ENCODE measurements around the gene TNRC6C. TPM values are rescaled to one million over a fixed set of nuclear protein-coding genes. Genes with fewer than 3 reads are reported as not detected.
A peak's percentile ranks its signal among the peaks of the same experiment; 100 is the strongest.

TNRC6C gene
- total RNA-seq, 1 donor: 6.2 TPM

DNA sequence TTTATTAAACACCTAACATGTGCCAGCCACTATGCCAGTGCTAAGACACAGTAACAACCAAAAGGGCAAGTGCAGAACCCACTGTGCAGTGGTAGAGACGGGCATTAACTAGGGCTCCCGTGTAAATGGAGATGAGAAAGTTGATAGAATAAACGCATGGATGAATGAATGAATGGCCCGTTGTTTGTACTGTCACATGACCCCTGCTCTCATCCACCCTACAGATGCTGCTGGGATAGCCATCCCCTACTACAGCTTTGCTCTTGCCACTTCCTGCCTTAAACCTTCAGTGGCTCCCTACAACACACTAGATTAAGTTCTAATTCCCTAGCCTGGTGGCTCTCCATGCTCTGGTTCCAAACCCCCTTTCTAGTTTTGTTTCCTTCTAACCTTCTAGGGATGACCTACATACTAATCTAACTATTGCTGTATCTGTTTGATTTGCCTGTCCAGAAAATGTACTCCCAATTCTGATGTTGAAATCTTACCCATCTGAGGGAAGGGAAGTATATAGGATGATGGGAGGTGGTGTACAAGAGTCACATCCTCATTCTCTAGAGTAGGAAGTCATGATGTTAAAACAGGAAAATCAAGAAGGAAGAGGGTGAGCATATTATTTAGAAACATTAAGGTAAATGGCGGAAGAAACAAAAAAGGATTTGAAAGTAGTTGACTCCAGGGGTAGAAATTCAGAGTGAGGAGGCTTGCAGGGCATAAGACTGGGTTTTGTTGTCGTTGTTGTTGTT lies 11.4 kb upstream of the TNRC6C start:
- H3K36me3 ChIP-seq (ENCODE audit: insufficient read depth, low read length): no peaks in the 10 kb centered on the region
- H3K9me3 ChIP-seq (ENCODE audit: low read depth, low read length): no peaks in the 10 kb centered on the region
- H3K27me3 ChIP-seq (ENCODE audit: insufficient read depth, low read length): peaks cover 20% of the 10 kb centered on the region
- DNase-seq (ENCODE audit: insufficient read length, low spot score, missing footprints): no peak
- H3K4me3 ChIP-seq (ENCODE audit: insufficient read depth, low read length): no peak overlapping the region
- H3K4me1 ChIP-seq (ENCODE audit: insufficient read depth, low read length): no peaks in the 10 kb centered on the region
- no peaks in the 10 kb centered on the region for H4K20me1 ChIP-seq (ENCODE audit: insufficient read depth, low read length)
- TF ChIP-seq, protein P1, sequence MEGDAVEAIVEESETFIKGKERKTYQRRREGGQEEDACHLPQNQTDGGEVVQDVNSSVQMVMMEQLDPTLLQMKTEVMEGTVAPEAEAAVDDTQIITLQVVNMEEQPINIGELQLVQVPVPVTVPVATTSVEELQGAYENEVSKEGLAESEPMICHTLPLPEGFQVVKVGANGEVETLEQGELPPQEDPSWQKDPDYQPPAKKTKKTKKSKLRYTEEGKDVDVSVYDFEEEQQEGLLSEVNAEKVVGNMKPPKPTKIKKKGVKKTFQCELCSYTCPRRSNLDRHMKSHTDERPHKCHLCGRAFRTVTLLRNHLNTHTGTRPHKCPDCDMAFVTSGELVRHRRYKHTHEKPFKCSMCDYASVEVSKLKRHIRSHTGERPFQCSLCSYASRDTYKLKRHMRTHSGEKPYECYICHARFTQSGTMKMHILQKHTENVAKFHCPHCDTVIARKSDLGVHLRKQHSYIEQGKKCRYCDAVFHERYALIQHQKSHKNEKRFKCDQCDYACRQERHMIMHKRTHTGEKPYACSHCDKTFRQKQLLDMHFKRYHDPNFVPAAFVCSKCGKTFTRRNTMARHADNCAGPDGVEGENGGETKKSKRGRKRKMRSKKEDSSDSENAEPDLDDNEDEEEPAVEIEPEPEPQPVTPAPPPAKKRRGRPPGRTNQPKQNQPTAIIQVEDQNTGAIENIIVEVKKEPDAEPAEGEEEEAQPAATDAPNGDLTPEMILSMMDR (IDR thresholded peaks at IDR 0.05; ENCODE audit: extremely low read depth, low read depth, low read length): no peak
- H3K4me2 ChIP-seq (ENCODE audit: insufficient read depth, low read length): no peak overlapping the region
- H3K27ac ChIP-seq (ENCODE audit: low read depth, low read length): no peak overlapping the region
- H3K79me2 ChIP-seq (ENCODE audit: insufficient read depth, low read length): no peaks in the 10 kb centered on the region
- no peak overlapping the region for H2AFZ ChIP-seq (ENCODE audit: low read length)

DNA sequence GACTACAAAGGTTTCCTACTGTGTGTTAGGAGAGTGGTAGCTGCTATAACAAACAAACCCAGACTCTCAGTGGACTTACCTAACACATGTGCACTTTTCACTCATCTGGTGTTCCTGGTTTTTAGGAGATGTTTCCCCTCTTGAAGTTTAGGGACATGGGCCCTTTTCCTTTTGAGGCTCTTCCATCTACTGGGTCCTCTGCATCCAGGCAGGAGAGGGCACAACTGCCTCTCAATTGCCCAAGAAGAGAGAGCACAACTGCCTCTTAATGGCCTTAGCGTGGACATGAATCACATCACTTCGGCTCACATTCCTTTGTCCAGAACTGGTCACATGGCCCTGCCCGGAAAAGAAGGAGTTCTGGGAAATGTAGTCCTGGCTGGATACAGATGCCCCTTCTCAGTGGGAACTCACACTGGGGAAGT lies 9.8 kb upstream of the TNRC6C start:
- H3K4me1 ChIP-seq (ENCODE audit: insufficient read depth, low read length): no peaks in the 10 kb centered on the region
- H2AFZ ChIP-seq (ENCODE audit: low read length): peak overlapping the region; percentile 38
- no peaks in the 10 kb centered on the region for H3K9me3 ChIP-seq (ENCODE audit: low read depth, low read length)
- H3K4me2 ChIP-seq (ENCODE audit: insufficient read depth, low read length): no peak overlapping the region
- H3K36me3 ChIP-seq (ENCODE audit: insufficient read depth, low read length): no peaks in the 10 kb centered on the region
- H3K79me2 ChIP-seq (ENCODE audit: insufficient read depth, low read length): no peaks in the 10 kb centered on the region
- no peak overlapping the region for H3K4me3 ChIP-seq (ENCODE audit: insufficient read depth, low read length)
- peak; percentile 88 for DNase-seq (ENCODE audit: insufficient read length, low spot score, missing footprints)
- H3K27me3 ChIP-seq (ENCODE audit: insufficient read depth, low read length): peaks cover 31% of the 10 kb centered on the region
- TF ChIP-seq, protein P1 (IDR thresholded peaks at IDR 0.05; ENCODE audit: extremely low read depth, low read depth, low read length): no peak
- no peak overlapping the region for H3K27ac ChIP-seq (ENCODE audit: low read depth, low read length)
- no peaks in the 10 kb centered on the region for H4K20me1 ChIP-seq (ENCODE audit: insufficient read depth, low read length)

DNA sequence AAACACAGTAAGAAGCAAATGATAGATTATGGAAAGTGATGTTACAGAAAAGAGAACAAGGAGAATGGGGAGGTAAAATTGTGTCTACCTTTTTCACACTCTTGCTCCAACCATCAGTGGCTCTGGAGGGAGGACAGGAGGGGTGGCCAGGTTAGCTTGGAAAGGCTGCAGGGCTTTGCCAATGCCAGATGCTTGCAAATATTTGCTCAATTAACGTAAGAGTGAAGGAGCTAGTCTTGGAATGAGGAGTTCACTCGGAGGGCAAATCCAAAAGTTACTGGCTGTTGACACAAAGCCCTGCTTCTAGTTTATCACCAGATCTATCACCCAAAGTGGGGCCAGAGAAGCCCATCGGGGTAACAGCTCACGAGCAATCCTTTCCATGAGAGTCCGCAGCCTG lies 7.4 kb upstream of the TNRC6C start:
- H3K79me2 ChIP-seq (ENCODE audit: insufficient read depth, low read length): no peaks in the 10 kb centered on the region
- no peaks in the 10 kb centered on the region for H4K20me1 ChIP-seq (ENCODE audit: insufficient read depth, low read length)
- H2AFZ ChIP-seq (ENCODE audit: low read length): no peak overlapping the region
- H3K4me3 ChIP-seq (ENCODE audit: insufficient read depth, low read length): no peak overlapping the region
- H3K4me2 ChIP-seq (ENCODE audit: insufficient read depth, low read length): no peak overlapping the region
- H3K27ac ChIP-seq (ENCODE audit: low read depth, low read length): no peak overlapping the region
- H3K36me3 ChIP-seq (ENCODE audit: insufficient read depth, low read length): no peaks in the 10 kb centered on the region
- peaks cover 43% of the 10 kb centered on the region for H3K27me3 ChIP-seq (ENCODE audit: insufficient read depth, low read length)
- TF ChIP-seq, protein P1 (IDR thresholded peaks at IDR 0.05; ENCODE audit: extremely low read depth, low read depth, low read length): no peak
- no peak for DNase-seq (ENCODE audit: insufficient read length, low spot score, missing footprints)
- no peaks in the 10 kb centered on the region for H3K9me3 ChIP-seq (ENCODE audit: low read depth, low read length)
- no peaks in the 10 kb centered on the region for H3K4me1 ChIP-seq (ENCODE audit: insufficient read depth, low read length)

DNA sequence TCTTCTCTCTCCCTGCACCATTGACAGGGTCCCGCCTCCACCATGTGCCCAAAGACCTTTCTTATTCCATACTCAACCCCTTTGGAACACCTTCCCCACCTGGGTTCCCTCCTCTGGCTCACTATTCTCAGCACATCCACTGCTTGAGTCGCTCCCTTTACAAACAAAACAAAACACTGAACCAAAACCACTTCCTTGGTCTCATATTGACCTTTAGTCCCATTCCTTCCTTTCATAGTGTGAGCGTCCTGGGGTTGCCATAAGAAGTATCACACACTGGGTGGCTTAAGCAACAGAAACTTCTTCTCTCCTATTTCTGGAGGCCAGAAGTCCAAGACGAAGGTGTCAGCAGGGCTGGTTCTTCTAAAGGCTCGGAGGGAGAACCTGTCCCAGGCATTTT lies 6.1 kb upstream of the TNRC6C start:
- Histone ChIP-seq H3K79me2 (ENCODE audit: insufficient read depth, low read length) (no peaks in the 10 kb centered on the region), H3K4me2 (ENCODE audit: insufficient read depth, low read length) (no peak overlapping the region), H3K4me3 (ENCODE audit: insufficient read depth, low read length) (no peak overlapping the region), H3K36me3 (ENCODE audit: insufficient read depth, low read length) (no peaks in the 10 kb centered on the region), H3K27me3 (ENCODE audit: insufficient read depth, low read length) (peaks cover 54% of the 10 kb centered on the region), H3K4me1 (ENCODE audit: insufficient read depth, low read length) (peaks cover 4% of the 10 kb centered on the region), H3K9me3 (ENCODE audit: low read depth, low read length) (no peaks in the 10 kb centered on the region), H2AFZ (ENCODE audit: low read length) (no peak overlapping the region), H4K20me1 (ENCODE audit: insufficient read depth, low read length) (no peaks in the 10 kb centered on the region), H3K27ac (ENCODE audit: low read depth, low read length) (no peak overlapping the region)
- no peak for DNase-seq (ENCODE audit: insufficient read length, low spot score, missing footprints)
- TF ChIP-seq, protein P1 (IDR thresholded peaks at IDR 0.05; ENCODE audit: extremely low read depth, low read depth, low read length): no peak

Measured in osteoblast (primary cell).